ENCODE results near the gene MFNG. TPM values are rescaled to one million over a fixed set of nuclear protein-coding genes. Genes with fewer than 3 reads are reported as not detected.

Gene MFNG
- total RNA-seq, 2 donors from 2014 or later: 3.0 to 7.3 TPM

- intact Hi-C loops (cut with DNase I): no loop called here
- H3K36me3 ChIP-seq (replicated peaks in 1 of 2; ENCODE audit: insufficient read depth in 1 of 2, low read depth in 2 of 2): no peaks in the 10 kb centered on the region
- no peak overlapping the region for H3K4me3 ChIP-seq
- H3K27ac ChIP-seq: peak overlapping the region in 3 of 4 donors; percentile 1 to 25 (median 1)
- no peak for DNase-seq
- no peak for ATAC-seq
- H3K27me3 ChIP-seq: no peaks in the 10 kb centered on the region
- TF ChIP-seq POLR2A (IDR thresholded peaks at IDR 0.05): no peak
- no peak for TF ChIP-seq CTCF (IDR thresholded peaks at IDR 0.05)
- no peaks in the 10 kb centered on the region for H3K9me3 ChIP-seq
- H3K4me1 ChIP-seq: peaks cover 49% of the 10 kb centered on the region
- WGBS, 2 donors: 94 to 98% methylated on average over 20 to 23 of the region's 23 CpGs
These were observed 29.7 kb upstream of the MFNG start for GRCh38 chr22:37515901-37516300.

- peak overlapping the region; percentile 54 to 92 (median 86) for H3K27ac ChIP-seq
- no peak for TF ChIP-seq POLR2A (IDR thresholded peaks at IDR 0.05)
- no peak for TF ChIP-seq CTCF (IDR thresholded peaks at IDR 0.05)
- no peaks in the 10 kb centered on the region for H3K9me3 ChIP-seq
- WGBS, 2 donors: 28 to 49% methylated on average over 5 to 15 of the region's 15 CpGs
- intact Hi-C loops (cut with DNase I): no loop called here
- no peaks in the 10 kb centered on the region for H3K36me3 ChIP-seq (replicated peaks in 1 of 2; ENCODE audit: insufficient read depth in 1 of 2, low read depth in 2 of 2)
- peaks cover 52% of the 10 kb centered on the region for H3K4me1 ChIP-seq
- no peak overlapping the region for H3K4me3 ChIP-seq
- ATAC-seq (no peak), DNase-seq (no peak)
- no peaks in the 10 kb centered on the region for H3K27me3 ChIP-seq
These were observed 28.4 kb upstream of the MFNG start for GRCh38 chr22:37514526-37515051.

- WGBS, 2 donors: 77 to 85% methylated on average over 5 to 6 of the region's 6 CpGs
- ATAC-seq: no peak
- no peak for TF ChIP-seq CTCF (IDR thresholded peaks at IDR 0.05)
- peak in 1 of 3 donors; percentile 6 for TF ChIP-seq POLR2A (IDR thresholded peaks at IDR 0.05)
- Histone ChIP-seq H3K9me3 (no peaks in the 10 kb centered on the region), H3K27ac (peak overlapping the region; percentile 84 to 92 (median 86)), H3K36me3 (replicated peaks in 1 of 2; ENCODE audit: insufficient read depth in 1 of 2, low read depth in 2 of 2) (peaks cover 0 to 2% of the 10 kb centered on the region in 2 donors), H3K4me1 (peaks cover 54% of the 10 kb centered on the region), H3K4me3 (no peak overlapping the region), H3K27me3 (no peaks in the 10 kb centered on the region)
- intact Hi-C loops (cut with DNase I): no loop called here
- DNase-seq: no peak
These were observed 25.4 kb upstream of the MFNG start for GRCh38 chr22:37511395-37512104.

GRCh38 chr22:37510091-37510490 is 23.9 kb upstream of the MFNG start:
- H3K9me3 ChIP-seq: no peaks in the 10 kb centered on the region
- DNase-seq (no peak), ATAC-seq (no peak)
- peaks cover 0 to 2% of the 10 kb centered on the region in 2 donors for H3K36me3 ChIP-seq (replicated peaks in 1 of 2; ENCODE audit: insufficient read depth in 1 of 2, low read depth in 2 of 2)
- peaks cover 55% of the 10 kb centered on the region for H3K4me1 ChIP-seq
- H3K4me3 ChIP-seq: no peak overlapping the region
- TF ChIP-seq POLR2A (IDR thresholded peaks at IDR 0.05): no peak
- TF ChIP-seq CTCF (IDR thresholded peaks at IDR 0.05): no peak
- peak overlapping the region in 3 of 4 donors; percentile 27 to 88 (median 84) for H3K27ac ChIP-seq
- H3K27me3 ChIP-seq: no peaks in the 10 kb centered on the region
- intact Hi-C loops (cut with DNase I): no loop called here
- 66 to 84% methylated on average over 9 to 10 of the region's 10 CpGs for WGBS, 2 donors
